ENCODE data around the gene BNC2.
"Not testable (repeated sequence)": the region's sequence is repeated elsewhere in the genome, so short reads cannot be mapped to it uniquely, and the experiment has no call there.

Gene BNC2

DNA sequence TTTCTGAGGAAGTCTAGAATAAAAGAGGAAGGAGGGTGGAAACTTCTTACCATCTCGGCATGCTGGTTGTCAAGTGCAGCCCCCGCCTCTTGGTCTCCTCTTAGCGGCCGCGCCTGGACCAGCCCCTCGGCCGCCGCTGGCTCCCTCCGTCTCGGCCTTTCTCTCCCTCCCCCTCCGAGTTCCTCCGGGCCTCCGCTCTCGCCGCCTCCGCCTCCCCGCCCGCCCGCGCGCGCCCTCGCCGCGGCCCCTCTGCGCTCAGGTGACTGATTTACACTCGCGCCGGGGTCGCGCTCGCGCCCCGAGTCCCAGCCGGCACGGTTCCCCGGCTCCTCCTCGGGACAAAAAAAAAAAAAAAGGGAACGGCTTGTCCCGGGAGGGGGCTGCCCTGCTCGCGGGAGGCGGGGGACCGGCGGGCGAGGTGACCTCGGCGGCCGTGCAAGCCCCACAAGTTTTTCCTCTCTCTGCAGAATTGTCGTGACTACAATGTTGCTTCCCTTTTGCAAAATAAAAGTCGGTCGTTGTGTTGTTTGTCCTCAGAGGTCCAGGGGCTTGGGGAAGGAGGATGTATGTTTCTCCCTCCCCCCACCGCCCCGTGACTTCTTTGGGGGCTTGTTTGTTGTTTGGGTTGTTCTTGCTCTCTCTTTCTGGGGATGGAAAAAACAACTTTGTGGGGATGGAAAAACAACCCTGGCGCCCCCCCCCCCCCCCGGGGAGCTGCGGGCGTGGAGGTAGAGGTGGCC lies at the start of gene BNC2:
TSS of gene BNC2 (minus strand) at position 75 of the 740 bp plus-strand sequence. CDS start at position 53, 22 bp downstream.
- no peak for DNase-seq

DNA sequence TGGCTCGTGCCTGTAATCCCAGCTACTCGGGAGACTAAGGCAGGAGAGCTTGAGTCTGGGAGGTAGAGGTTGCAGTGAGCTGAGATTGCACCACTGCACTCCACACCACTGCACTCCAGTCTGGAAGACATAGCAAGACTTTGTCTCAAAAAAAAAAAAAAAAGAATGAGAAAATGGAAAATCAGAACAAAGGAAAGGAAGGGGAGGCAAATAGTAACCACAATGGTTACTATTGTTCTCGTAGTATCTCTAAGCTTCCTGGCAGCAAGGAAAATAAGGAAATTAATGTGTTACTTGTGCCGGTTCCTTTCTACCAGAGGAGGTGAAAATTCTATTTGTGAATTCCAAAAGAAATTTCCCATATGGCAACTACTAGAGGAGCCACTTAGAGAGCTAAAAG lies 48.5 kb upstream of the BNC2 start:
- no peak for DNase-seq

DNA sequence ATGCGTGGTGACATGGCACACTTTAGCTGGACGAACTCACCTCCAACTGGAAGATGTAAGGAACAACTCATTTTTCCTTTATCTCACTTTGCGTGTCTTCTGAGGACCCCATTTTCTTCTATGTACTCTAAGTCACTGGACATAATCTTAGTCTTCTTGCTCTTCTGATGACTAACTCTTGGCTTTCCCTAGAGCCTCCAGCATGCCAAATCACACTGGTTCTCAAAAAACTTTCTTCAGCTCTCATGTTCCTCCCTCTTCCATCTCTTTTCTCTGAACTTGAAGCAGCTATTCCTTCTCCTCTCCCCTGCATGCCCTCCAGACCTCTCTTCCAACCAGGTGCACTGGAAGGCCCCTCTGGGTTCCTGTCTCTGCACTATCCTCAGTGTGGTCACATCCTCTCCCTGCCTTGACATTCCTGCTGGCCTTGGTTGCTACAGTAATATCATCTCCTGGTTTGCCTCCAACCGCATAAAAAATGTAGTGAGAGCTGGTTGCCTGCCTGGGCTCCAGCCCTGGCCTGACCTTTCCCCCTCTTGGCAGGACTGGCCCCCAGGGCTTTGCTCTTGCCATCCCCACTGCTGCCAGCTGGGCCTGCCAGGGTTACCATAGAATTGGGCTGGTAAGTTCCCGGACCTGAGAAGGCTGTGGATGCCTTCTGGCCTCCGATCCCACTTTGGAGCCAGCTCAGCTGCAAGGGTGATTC lies 44.8 kb upstream of the BNC2 start:
- no peak for DNase-seq

DNA sequence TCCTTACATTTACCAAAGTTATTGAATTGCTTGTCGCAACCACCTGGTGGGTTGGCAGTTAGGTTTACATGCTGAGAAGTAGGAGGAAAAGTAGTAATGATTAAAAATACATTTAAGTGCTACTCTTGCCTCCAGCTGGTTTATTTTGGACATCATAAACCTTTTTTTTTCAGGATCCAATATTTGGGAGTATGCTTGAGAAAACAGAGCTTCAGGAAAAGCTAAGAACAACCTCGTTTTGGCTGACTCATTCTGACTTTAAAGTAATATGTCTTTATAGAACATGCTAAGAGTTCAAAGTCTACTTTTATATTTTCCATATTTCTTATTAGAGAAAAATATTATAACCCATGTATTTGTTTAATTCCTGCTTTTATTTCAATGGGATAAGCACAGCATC lies 41.7 kb upstream of the BNC2 start:
- no peak for DNase-seq

GRCh38 chr9:16908206-16908605 lies 37.7 kb upstream of the BNC2 start:
- not testable (repeated sequence) for DNase-seq

DNA sequence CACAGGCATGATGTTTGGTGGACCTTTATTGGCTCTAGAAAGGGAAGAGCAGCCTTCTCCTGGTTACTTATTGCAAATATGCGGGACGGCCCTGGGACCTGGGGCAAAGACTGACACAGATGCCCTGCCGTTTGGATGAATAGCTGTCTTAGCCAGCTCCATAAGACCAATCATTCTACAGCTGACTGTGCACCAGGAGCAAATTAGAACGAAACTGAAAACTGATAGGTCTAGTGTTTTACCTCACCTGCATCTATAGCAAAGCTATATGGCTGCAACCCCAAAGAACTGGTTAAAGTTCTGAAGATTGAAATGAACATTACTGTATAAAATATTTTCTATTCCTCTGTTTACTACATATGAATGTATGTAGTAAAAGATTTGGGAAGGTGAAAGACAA lies 34.2 kb upstream of the BNC2 start:
- DNase-seq: no peak

- DNase-seq: no peak
Measured at GRCh38 chr9:16901590-16901989, 31.1 kb upstream of the BNC2 start.

GRCh38 chr9:16899606-16900005 lies 29.1 kb upstream of the BNC2 start:
- no peak for DNase-seq

GRCh38 chr9:16898464-16898863 lies 28.0 kb upstream of the BNC2 start:
- DNase-seq: no peak

DNA sequence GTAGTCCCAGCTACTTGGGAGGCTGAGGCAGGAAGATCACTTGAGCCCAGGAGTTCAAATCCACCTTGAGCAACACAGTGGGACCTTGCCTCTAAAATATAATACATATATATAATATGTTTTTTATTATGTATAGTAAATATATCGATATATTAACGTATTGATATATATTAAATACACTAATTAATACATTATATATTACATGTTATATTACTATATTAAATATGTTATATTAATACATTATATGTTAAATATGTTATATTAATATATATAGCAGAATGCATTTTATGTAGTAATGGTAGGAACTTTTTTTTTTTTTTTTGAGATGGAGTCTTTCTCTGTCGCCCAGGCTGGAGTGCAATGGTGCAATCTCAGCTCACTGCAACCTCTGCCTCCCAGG lies 18.1 kb upstream of the BNC2 start:
- DNase-seq: no peak

GRCh38 chr9:16885931-16886330 lies 15.5 kb upstream of the BNC2 start:
- no peak for DNase-seq

DNA sequence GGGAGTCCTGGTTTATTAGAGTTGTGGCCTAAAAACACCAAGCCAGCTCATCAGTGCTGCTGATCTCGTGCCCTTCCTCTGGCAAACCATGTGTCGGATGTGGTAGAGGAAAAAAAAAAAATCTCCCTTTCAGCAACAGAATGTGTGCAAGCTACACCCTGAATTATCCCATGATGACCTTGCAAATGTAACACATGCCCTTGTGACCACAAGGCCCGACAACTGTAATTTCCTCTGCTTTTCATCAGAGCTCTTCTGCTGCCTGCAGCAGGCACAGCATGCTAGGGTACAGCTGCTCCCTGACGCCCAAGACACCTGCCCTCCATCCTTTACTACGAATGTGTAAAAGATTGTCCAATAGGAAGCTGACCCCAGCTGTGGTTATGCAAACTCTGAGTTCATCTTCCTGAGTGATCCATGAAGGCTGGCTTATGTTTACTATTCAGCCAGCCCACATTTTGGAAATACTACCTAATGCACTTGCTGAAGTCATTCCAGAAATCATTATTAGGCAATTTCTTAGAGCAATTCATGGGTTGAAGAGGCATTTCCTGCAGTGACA lies 14.6 kb upstream of the BNC2 start:
- DNase-seq: no peak

DNA sequence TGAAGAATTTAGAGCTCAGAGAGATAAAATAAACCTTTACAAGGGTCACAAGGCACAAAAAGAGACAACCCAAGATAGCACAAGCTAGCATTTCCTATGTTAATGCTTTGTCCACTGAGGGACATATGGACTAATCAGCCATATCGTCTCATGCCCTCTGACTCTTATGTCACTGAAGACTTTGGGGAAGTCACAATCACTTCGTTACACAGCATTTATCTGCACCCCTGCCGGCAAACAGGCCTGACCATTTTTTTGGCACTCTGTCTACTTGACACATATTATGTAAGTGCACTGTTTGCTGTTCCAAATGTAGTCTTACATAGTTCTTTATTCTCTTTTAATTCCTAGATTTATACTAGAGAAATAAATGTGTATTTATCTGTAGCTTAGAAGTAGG lies 13.9 kb upstream of the BNC2 start:
- DNase-seq: no peak

DNA sequence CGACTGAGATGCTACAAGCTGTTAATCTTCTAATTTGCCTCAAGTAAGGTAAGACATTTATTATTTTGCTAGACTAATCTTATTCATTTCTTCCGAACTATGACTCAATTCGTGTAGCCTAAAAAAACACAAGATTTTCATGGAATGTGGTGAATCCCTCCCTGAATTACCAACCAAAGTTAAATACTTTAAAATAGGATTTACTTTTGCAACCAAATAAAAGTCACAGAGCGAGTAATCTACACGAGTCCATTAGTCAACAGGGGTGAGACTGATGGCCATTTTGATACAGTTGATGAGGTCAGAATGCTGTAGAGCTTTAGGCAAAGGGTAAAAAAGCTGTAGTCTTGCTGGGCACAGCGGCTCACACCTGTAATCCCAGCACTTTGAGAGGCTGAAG lies 13.1 kb upstream of the BNC2 start:
- DNase-seq: no peak

GRCh38 chr9:16882440-16882839 lies 12.0 kb upstream of the BNC2 start:
- DNase-seq: not testable (repeated sequence)

DNA sequence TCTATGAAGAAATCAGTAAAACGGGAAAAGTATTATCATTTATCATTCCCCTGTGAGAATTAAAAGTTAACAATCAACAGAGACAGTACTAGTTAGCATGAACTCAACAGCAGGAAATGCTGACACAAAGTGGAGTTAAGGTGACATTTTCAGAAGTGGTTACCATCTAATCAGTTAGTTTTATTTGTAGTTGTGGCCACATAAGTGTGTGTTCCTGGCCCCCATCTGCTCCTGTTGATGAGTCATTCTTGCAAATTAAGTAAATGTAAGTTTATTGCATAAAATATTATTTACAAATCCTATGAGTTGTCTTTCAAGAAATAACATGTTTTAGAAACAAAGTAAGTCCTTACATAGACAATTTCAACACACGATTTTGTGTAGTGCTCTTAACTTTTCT lies 8.9 kb upstream of the BNC2 start:
- DNase-seq: no peak

DNA sequence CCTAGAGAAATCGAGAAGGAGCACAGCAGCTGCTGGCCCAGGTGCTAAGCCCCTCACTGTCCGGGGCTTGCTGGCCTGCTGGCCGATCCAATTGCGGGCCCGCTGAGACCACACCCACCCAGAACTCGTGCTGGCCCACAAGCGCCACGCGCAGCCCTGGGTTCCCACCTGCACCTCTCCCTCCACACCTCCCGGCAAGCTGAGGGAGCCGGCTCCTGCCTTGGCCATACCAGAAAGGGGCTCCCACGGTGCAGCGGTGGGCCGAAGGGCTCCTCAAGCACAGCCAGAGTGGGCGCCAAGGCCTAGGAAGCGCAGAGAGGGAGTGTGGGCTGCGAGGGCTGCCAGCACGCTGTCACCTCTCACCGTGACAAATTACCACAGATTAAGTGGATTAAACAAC lies 6.8 kb upstream of the BNC2 start:
- no peak for DNase-seq

DNA sequence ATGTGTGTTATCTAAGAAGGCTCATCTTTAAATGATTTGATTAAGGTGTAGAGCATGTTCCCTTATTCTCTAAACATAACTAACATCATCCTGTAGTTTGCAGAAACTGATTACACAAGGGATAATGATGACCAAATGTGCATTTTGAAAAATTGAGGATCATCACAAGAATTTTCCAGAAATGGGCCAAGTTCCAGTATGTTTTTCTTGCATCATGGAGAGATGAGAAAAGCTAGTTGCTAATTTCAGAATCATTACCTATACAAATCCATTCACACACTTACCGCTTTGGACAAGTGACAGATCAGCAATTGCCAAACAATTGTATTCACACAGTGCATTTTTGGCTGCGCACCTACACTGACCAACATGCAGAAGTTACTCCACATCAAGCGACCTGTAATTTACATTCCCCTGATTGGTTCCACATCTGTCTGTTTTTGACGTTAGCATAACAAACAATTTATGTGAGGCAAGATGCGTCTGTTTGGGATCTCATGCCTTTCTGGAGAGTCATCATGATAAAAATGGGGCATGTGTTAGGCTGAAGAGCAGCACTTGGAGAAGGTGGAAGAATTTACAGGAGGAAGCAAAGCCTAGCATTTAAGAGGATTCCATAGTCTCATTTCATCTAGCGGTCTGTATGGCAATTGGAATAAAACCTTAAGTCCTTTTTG lies 2.8 kb upstream of the BNC2 start:
- DNase-seq: no peak

DNA sequence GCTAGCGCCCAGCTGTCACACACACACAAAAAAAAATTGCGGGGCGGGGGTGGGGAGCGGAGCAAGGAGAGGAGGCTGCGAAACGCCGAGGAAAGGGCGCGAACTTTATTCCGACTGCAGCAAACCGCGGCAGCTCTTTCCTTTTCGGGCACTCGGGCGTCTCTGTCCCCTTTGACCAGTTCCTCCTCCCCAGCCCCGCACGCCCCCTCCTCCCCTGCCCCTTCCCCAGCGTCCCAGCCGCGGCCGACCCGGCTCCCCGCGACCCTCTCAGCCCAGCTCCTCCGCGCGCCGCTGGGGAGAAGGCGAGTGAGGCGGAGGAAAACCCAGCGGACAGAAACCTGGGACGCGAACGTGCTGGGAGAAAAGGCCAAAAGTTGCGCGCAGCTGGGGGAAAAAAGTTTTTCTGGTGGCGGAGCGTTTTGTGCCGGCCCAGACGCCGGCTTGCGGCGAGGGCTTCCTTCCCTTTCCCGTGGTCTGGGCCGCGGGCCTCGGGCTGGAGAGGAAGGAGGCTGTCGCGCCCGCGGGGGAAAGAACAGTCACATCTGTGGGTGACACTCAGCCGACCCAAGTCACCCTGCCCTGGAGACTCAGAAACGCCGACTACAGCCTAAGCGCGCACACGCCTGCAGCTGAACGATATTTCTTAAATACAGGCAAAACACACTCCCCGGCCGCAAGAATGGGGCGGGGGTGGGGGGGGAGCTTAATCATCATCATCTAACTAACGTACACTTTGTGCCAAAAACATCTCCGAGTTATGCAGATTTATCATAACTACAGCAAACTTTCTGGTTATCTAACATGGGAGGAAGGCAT lies 1.1 kb upstream of the BNC2 start:
- DNase-seq: peak; percentile 3

- no peak for DNase-seq
Measured at GRCh38 chr9:16869882-16870595, 431 bp downstream of the BNC2 start.

GRCh38 chr9:16869131-16869881 lies 1.2 kb downstream of the BNC2 start:
- DNase-seq: no peak
